Endothelial cell of umbilical vein (primary cell): Measurements from ENCODE around the gene UGT1A7.

Experiments
- CTCF ChIP-seq, 2 donors: IDR thresholded peaks; 1 replicate in 1 of 2; 2 replicates in 1 of 2; pipeline ENCODE4 v1.5.1; 2011; ENCODE audit warnings: low read length in 2 of 2, mild to moderate bottlenecking in 2 of 2, moderate library complexity in 2 of 2, control low read depth in 1 of 2, inconsistent platforms in 1 of 2, low read depth in 1 of 2; ENCODE audit not compliant: insufficient read depth in 1 of 2; ENCODE audit errors: extremely low read depth in 1 of 2
- EZH2 ChIP-seq: IDR thresholded peaks from 2 replicates; pipeline ENCODE4 v1.6.1; 2012; ENCODE audit warnings: borderline replicate concordance, low read depth, mild to moderate bottlenecking, moderate library complexity, low read length, inconsistent platforms; ENCODE audit not compliant: severe bottlenecking
- MAX ChIP-seq: IDR thresholded peaks from 2 replicates; pipeline ENCODE4 v1.6.1; 2011; ENCODE audit not compliant: insufficient read depth, insufficient read length
- POLR2AphosphoS5 ChIP-seq: IDR thresholded peaks from 2 replicates; pipeline ENCODE4 v1.6.1; 2012; ENCODE audit warnings: low read depth, mild to moderate bottlenecking, control low read depth, low read length, moderate library complexity; ENCODE audit not compliant: insufficient read depth

GRCh38 chr2:233745073-233745755, 63.5 kb downstream of the UGT1A7 start:
- TF ChIP-seq MAX = no peak
- no peak for TF ChIP-seq CTCF (IDR thresholded peaks at IDR 0.05; ENCODE audit: extremely low read depth in 1 of 2, insufficient read depth in 1 of 2, low read depth in 1 of 2, low read length in 2 of 2)
- no peak for TF ChIP-seq POLR2AphosphoS5
- TF ChIP-seq EZH2 = no peak
